HG03521 (cell line): ENCODE data around the gene SRPRA.
"Not testable (repeated sequence)": the region's sequence is repeated elsewhere in the genome, so short reads cannot be mapped to it uniquely, and the experiment has no call there.

Experiments
- ATAC-seq: cut with Tn5 transposase; IDR thresholded peaks from one replicate; pipeline ENCODE4 v1.9.1; 2021; ENCODE audit warnings: mild to moderate bottlenecking, moderate library complexity; ENCODE audit not compliant: unreplicated experiment

SRPRA gene

GRCh38 chr11:126288237-126288636 lies 19.5 kb upstream of the SRPRA start:
- ATAC-seq = no peak

GRCh38 chr11:126284829-126285228 lies 16.1 kb upstream of the SRPRA start:
- peak; percentile 36 for ATAC-seq

GRCh38 chr11:126282736-126283591 lies 14.3 kb upstream of the SRPRA start, which contains the start of gene TIRAP:
Gene TIRAP, plus strand, starts transcription at chr11:126283093. Its CDS starts 7,802 bp downstream, at chr11:126290895.
- peak; percentile 57 for ATAC-seq

GRCh38 chr11:126282361-126282735 lies 13.7 kb upstream of the SRPRA start:
- no peak for ATAC-seq

GRCh38 chr11:126281666-126282175 lies 13.0 kb upstream of the SRPRA start:
- ATAC-seq = no peak

GRCh38 chr11:126281245-126281644 lies 12.6 kb upstream of the SRPRA start:
- ATAC-seq = no peak

- no peak for ATAC-seq
Observed at GRCh38 chr11:126280595-126280994, 11.9 kb upstream of the SRPRA start.

GRCh38 chr11:126279191-126279590 lies 10.5 kb upstream of the SRPRA start:
- ATAC-seq = no peak

GRCh38 chr11:126277780-126278179 lies 9.1 kb upstream of the SRPRA start:
- no peak for ATAC-seq

GRCh38 chr11:126277322-126277721 lies 8.6 kb upstream of the SRPRA start:
- ATAC-seq = no peak

- no peak for ATAC-seq
Observed at GRCh38 chr11:126268361-126268707, 361 bp downstream of the SRPRA start.

GRCh38 chr11:126267650-126268049 lies 1.0 kb downstream of the SRPRA start:
- ATAC-seq = no peak

GRCh38 chr11:126265811-126266210 lies 2.9 kb downstream of the SRPRA start:
- no peak for ATAC-seq

GRCh38 chr11:126263489-126263888 lies 5.2 kb downstream of the SRPRA start:
- no peak for ATAC-seq

- ATAC-seq = no peak
Observed at GRCh38 chr11:126262216-126262615, 6.5 kb downstream of the SRPRA start.

GRCh38 chr11:126257764-126258163 lies 10.9 kb downstream of the SRPRA start:
- no peak for ATAC-seq

- no peak for ATAC-seq
Observed at GRCh38 chr11:126257144-126257543, 11.6 kb downstream of the SRPRA start.

- ATAC-seq = no peak
Observed at GRCh38 chr11:126256216-126256615, 12.5 kb downstream of the SRPRA start.

- ATAC-seq = not testable (repeated sequence)
Observed at GRCh38 chr11:126255507-126255906, 13.2 kb downstream of the SRPRA start.

- ATAC-seq = no peak
Observed at GRCh38 chr11:126254819-126255218, 13.9 kb downstream of the SRPRA start.

- ATAC-seq = no peak
Observed at GRCh38 chr11:126253265-126253664, 15.4 kb downstream of the SRPRA start.

- ATAC-seq = no peak
Observed at GRCh38 chr11:126246636-126247035, 22.1 kb downstream of the SRPRA start.

GRCh38 chr11:126233391-126233790 lies 35.3 kb downstream of the SRPRA start:
- no peak for ATAC-seq
